Measurements from ENCODE around the gene ZIM2.
"Not testable (repeated sequence)": the region's sequence is repeated elsewhere in the genome, so short reads cannot be mapped to it uniquely, and the experiment has no call there.

The ZIM2 gene

DNA sequence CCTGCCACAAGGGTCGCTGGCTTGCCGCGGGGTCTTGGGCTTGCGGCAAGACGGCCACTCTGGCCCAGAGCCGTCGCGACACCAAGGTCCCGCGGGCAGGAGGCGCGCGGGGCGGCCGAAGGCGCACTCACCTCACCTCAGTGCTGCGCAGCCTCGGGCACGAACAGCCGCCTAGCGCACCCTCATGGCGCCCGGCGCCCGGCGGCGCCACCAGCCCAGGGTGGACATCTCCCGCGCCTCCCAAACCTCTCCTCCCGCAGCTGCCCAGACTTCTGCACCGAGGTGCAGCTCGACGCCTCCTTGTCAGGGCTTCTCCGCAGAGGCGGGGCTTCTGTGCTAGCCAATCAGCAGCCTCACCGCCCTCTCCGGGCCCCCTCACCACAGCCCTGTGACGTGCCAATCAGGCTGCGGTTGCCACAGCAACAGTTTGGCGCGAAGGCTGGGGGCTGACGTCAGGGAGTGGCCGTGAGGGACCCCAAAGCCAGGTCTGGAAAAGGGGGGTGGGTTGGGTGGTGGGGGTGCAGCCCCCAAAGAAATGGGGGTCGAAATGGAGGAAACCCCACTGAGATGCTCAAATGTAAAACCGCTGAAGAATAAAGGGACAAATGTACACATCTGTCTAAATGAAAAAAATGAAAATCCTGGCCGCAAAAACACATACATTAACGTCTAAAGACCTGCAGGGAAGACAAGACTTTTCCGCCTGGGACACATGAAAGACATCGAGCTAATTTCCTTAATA is at the start of gene ZIM2, which contains the start of gene PEG3:
Gene ZIM2, minus strand, starts transcription at position 276 of the 742 bp plus-strand sequence. CDS start 16,449 bp downstream, outside the sequence.
Gene PEG3, minus strand, starts transcription at position 276 of the 742 bp plus-strand sequence. CDS start 16,071 bp downstream, outside the sequence.
- DNase-seq = no peak

- DNase-seq = no peak
These were observed 44.9 kb upstream of the ZIM2 start for GRCh38 chr19:56885173-56885985.

GRCh38 chr19:56884441-56884840 is 43.9 kb upstream of the ZIM2 start:
- DNase-seq = no peak

GRCh38 chr19:56880592-56881190 is 40.2 kb upstream of the ZIM2 start:
- no peak for DNase-seq

- no peak for DNase-seq
These were observed 36.7 kb upstream of the ZIM2 start for GRCh38 chr19:56877069-56877715.

DNA sequence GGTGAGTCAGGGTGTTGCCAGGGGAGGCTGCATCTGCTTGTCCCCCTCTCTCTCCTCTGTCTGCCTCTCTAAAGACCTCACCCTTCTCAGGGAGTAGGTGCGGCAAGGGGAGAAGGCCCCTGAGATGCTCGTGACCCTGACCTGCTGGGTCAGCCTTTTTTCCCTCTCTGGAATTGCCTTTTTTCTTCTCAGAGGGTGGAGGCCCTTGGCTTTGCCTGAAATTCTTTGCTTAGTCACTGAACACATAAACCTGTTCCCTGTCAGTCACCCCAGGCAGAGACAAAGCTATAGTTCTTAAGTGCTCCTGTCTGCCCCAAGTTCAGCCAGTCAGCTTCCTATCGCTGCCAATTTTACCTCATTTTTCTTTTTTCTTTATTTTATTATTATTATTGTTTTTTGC is 35.2 kb upstream of the ZIM2 start:
- no peak for DNase-seq

- no peak for DNase-seq
These were observed 34.0 kb upstream of the ZIM2 start for GRCh38 chr19:56874530-56874929.

DNA sequence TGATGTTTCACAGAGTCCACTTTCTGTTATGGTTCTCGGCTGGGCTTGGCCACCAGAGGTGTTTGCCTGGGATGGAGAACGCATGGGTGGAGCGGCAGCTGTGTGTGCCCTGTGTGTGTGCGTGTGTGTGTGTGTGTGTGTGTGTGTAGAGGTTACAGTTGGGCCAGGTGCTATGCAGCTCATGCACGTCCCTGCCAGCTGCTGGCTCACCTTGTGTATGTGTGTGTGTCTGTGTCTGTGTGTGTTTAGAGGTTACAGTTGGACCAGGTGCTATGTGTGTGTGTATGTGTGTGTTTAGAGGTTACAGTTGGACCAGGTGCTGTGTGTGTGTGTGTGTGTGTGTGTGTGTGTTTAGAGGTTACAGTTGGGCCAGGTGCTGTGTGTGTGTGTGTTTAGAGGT is 33.0 kb upstream of the ZIM2 start:
- no peak for DNase-seq

GRCh38 chr19:56869886-56870285 is 29.4 kb upstream of the ZIM2 start:
- no peak for DNase-seq

DNA sequence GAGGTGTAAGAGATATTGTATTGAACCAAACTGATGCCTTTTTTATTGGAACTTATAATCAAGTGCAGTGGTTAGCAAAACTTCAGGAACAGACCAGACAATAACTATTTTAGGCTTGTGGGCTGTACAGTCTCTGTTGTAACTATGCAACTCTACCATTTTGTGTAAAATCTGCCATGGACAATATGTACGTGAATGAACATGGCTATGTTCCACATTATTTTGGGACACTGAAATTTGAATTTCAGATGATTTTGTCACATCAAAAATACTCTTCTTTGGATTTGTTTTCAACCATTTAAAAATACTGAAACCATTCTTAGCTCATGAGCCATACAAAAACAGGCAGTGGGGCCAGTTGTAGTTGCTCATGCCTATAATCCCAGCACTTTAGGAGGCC is 27.9 kb upstream of the ZIM2 start:
- no peak for DNase-seq

GRCh38 chr19:56866538-56866937 is 26.0 kb upstream of the ZIM2 start:
- DNase-seq = peak; percentile 9

GRCh38 chr19:56864443-56865125 is 24.1 kb upstream of the ZIM2 start:
- DNase-seq = no peak

DNA sequence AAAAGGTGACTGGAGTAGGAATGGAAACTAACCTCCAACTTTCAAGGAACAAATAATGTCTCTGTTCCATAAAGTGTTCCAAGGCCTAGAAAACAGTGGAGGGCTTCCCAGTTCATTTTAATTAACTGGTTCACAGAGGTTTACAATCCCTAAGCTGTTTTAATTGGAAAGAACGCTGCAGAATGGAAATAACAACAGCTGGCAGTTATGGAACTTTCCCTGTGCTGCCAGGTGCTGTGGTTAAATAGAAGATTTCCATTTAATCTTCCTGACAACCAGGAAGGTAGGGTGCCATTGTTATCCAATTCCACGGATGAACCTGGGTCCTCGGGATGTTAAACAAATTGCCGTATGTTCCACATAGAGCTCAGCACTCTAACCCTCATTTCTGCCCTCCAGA is 22.2 kb upstream of the ZIM2 start:
- no peak for DNase-seq

GRCh38 chr19:56860409-56860808 is 19.9 kb upstream of the ZIM2 start:
- DNase-seq = not testable (repeated sequence)

- no peak for DNase-seq
These were observed 17.5 kb upstream of the ZIM2 start for GRCh38 chr19:56858026-56858425.

DNA sequence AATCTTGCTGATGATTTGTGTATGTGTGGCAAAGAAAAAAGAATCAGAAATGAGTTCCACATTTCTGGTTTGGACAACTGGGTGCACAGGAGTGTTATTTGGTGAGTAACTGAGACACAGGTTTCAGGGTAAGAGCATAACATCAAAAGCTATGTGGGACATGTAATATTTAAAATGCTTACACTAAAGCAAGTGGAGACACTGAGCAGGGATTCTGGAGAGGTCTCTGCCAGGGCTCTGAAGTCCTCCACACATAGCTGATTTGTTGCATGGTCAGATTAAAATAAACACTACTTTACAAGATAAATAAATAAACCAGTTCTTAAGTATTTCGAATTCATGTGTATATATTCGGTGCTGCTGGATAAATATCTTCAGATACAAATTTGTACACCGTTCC is 16.3 kb upstream of the ZIM2 start:
- no peak for DNase-seq

DNA sequence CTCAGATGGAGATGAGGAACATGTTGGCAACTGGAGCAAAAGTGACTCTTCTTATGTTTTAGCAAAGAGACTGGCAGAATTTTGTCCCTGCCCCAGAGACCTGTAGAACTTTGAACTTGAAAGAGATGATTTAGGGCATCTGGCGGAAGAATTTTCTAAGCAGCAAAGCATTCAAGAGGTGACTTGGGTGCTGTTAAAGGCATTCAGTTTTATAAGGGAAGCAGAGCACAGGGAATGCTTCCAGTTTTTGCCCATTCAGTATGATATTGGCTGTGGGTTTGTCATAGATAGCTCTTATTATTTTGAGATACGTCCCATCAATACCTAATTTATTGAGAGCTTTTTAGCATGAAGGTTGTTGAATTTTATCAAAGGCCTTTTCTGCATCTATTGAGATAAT is 11.8 kb upstream of the ZIM2 start:
- not testable (repeated sequence) for DNase-seq

GRCh38 chr19:56848166-56848565 is 7.6 kb upstream of the ZIM2 start:
- DNase-seq = no peak

GRCh38 chr19:56842412-56842811 is 1.9 kb upstream of the ZIM2 start:
- no peak for DNase-seq

- no peak for DNase-seq
These were observed 642 bp upstream of the ZIM2 start for GRCh38 chr19:56841193-56841543.

- DNase-seq = no peak
These were observed 675 bp downstream of the ZIM2 start for GRCh38 chr19:56839652-56840450.
